ELR (cell line): ENCODE data around the gene FAM107B.

Source experiments
- DNase-seq: peaks from one replicate; pipeline ENCODE4 v3.0.0-alpha.2; 2015; ENCODE audit warnings: low read depth

FAM107B gene

DNA sequence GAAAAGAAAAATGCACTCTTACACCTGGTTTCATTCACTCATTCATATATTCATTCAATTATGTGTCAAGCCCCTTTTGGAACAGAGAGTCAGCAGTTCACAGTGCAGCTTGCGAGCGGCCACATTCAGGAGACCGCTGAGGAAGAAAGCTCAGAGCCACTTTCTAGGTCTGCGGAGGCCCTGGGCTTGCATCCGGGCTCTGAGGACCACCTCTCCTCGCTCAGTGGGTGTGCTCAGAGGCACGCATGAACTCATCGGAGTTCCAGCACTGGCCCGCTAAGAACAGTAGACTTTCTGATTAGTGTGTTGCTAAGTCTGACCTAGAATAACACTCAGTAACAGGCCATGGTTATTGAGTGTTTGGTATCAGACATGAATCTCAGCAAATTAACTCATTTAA lies 1.8 kb upstream of the FAM107B start:
- no peak for DNase-seq

DNA sequence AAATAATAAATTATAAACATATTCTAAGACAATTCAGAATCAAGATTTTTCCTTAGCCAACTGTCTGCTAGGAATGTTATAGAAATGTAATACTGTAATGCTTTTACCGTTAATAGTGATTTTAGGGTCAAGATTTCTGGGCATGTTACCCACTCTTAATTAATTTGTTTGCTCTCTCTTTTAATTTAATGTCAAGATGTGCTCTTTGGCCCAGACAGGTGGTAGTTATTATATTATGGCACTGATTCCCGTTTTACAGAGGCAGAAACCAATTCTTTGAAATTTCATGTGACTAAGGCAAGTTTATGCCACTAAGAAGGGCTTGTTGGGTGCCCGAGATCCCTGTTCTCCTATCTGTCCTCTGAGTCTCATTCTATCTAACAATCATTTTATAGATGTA lies 959 bp upstream of the FAM107B start:
- no peak for DNase-seq

DNA sequence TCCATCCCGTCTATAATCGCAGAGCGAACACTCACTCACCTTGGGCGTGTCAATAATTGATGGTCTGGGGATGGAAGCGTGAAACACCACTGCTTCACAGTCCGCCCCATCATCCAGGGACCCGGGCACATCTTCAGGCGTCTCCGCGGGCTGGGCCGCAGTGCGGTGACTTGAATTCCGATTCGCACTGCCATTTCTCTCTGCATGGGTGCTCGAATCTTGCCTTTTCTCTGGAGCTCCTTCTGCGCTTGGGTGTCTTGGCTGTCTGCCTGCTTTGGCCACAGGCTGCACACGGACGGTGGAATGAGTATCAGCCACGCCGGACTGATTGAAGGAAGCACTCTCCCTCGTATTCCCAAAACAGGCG lies 500 bp downstream of the FAM107B start:
- DNase-seq, result no peak

DNA sequence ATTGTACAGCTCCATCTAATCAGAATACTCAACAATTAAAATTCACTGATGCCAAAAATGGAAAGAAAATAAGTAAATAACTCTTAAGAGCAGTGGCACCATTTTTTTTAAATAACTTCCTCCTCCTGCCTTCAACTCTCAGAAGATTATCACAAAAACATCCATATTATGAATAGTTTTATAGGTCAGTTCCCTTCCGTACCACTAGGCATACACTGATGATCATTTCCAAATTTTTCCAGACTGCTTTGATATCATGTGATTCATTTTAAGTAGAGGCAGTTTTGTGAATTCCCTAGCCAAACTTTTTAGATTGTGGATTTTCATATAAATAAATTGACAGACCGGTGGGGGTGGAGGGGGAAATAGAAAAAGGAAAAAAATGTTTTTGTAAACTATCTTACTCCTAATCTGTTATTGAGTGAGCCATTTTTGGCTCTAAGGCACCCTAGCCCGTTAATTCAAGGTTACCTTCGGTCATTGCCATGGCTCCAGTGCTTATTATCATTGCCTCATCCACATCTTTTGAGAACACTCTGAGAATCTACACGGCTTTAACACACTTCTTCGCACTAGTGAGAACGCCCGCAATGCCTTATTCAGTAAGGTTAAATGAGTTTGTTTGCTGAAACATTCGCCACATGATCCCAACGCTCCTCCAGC lies 1.0 kb downstream of the FAM107B start:
- no peak for DNase-seq

DNA sequence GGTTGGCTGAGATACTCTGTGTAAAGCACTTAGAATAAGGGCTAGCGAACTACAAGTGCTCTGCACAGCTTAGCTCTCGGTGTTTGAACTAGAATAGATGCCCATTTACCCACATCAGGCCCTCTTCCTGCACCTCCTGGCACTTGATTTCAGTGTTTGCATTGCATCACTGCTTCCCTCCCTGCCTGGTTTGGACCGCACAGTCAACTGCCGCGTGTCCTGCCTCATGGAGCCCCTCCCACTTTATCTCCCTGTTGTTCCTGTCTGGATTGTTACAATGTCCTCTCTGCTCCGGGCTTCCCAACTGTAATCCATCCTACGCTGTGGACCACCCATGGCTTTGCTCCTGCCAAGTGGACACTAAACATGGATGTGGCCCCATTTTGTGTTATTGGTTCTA lies 2.3 kb downstream of the FAM107B start:
- DNase-seq, result no peak

DNA sequence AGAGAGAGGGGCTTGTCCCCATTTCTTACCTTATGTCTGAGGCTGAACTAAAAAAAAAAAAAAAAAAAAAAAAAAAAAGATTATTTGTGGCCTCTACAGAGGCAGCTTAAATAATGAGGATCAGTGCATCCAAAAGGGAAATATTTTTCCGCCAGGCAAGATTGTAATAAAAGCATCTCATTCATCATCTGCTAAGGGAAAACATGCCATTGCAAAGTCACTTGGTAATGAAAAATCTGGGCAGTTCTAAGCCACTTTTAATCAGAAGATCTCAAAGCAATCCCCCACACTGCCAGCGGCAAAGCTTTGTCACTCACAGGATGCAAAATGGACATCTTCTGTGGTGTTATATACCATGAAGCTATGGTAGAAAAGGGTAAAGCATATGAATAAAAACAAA lies 3.8 kb downstream of the FAM107B start:
- DNase-seq, result no peak

DNA sequence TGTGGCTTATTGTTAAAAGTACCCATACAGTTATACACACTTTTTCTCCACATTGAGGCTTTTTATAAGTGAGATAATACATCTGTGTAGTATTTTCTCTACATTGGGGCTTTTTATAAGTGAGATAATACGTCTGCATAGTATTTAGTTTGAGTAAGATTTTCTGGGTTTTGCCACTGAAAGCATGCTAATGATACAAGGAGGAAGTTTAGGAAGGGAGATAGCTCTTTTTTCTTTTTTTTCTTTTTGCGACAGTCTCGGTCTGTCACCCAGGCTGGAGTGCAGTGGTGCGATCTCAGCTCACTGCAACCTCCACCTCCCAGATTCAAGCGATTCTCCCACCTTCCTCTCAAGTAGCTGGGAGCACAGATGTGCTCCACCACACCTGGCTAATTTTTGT lies 13.3 kb downstream of the FAM107B start:
- DNase-seq, result no peak

DNA sequence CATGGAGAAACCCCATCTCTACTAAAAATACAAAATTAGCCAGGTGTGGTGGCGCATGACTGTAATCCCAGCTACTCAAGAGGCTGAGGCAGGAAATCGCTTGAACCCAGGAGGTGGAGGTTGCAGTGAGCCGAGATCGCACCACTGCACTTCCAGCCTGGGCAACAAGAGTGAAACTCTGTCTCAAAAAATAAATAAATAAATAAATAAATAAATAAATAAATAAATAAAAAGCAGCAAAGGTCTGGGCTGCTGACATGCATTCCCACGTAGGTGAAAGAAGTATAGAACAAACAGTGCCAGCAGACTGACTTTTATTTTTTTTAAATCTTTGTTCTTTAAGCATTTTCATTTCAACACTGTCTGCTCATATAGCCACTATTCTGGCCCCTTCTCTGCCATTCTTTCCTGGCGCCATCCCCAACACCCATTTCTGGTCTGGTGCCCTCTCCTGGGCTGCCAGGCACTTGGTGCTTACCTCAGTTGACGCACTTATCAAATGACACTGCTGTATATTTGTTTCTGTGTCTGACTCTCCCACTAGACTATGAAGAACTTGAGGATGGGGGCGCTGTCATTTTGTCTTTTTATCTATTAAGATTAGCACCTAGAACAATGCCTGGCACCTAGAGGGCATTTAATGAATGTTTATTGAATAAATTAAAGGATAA lies 15.6 kb downstream of the FAM107B start:
- DNase-seq, result peak; percentile 8

DNA sequence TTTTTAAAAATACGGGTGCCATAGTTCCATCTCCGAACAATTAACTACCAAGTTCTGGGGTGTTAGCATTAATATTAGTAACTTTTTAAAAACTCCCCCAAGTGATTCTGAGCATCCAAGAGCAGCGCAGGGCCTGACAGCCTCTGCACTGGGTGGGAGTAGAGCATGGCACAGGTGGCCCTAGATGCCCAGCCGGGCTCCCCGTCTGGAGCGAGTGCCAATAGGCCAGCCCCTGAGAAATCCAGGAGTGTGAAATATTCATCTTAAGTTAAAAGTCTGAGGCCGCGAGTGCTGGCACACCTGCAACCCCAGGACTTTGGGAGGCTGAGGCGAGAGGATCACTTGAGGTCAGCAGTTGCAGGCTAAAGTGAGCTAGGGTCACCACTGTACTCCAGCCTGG lies 16.2 kb downstream of the FAM107B start:
- no peak for DNase-seq

DNA sequence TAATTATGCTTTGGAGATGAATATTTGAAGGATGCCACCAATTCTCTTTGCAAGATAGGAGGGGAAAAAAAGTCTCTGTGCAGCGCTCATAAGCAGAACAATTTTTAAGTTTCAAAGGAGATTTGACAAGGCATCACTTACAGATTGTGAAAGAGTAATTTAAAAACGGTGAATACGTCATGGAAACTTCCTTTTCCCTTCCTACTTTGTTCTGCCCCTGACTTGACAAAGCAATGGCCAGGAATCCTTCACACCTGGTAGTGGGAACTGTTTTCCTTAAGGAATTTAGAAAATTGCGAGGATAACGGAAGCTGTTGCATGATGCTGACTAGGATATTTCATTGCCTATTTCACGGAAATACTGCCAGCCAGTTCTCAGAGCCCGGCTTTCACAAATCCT lies 16.7 kb downstream of the FAM107B start:
- DNase-seq, result no peak

DNA sequence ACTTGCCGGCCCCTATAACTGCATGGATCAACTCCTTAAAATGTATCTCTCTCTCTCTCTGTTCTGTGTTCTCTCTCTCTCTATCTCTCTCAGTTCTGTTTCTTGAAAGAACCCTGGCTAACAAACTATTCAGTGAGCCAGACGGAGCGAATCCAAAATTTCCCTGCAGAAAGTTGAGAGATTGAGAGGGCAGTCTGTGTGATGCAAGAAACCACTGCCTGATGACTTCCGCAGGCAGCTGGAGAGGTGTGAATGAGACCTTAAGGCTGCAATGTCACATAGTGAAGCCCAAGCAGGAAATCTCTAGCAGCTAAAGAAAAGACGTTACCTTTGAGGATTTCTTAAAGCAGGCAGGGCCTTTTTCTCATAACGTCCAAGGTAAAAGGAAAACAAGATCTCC lies 17.3 kb downstream of the FAM107B start:
- no peak for DNase-seq

DNA sequence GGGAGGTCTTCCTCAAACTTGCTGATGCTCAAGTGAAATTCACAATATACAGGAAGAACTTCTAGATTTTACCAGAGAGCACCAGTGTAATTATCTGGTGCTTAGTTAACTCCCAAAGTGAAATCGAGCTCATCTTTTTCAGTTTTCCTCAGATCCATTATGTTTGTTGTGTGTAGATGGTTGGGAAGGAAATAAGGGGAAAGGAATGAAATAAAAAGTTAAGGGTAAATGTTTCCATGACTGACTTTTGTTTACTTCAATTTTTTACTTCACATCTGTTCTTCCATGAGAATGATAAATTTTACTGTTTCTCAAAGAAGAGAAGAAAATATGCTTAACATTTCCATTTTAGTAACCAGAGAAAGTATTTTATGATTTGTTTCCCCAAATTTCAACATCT lies 21.3 kb downstream of the FAM107B start:
- DNase-seq, result no peak

DNA sequence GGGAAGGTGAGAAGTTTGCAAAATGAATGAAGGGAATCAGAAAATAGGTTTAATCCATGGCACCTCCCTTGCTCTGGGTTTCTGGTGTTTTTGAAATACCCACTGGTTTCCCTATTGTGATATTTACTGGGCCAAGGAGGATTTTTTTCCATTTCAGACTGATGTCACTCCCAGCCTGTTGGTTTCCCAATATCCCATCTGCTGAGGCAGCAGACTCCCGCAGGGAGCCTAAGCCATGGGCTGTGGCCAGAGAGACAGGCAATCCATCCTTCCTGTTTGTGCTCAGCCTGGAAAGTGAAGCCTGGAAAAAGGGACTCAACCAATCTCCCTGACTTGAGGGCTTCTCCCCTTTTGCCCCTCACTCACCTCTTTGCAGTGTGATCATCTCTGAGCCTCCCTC lies 22.8 kb downstream of the FAM107B start:
- peak; percentile 6 for DNase-seq

DNA sequence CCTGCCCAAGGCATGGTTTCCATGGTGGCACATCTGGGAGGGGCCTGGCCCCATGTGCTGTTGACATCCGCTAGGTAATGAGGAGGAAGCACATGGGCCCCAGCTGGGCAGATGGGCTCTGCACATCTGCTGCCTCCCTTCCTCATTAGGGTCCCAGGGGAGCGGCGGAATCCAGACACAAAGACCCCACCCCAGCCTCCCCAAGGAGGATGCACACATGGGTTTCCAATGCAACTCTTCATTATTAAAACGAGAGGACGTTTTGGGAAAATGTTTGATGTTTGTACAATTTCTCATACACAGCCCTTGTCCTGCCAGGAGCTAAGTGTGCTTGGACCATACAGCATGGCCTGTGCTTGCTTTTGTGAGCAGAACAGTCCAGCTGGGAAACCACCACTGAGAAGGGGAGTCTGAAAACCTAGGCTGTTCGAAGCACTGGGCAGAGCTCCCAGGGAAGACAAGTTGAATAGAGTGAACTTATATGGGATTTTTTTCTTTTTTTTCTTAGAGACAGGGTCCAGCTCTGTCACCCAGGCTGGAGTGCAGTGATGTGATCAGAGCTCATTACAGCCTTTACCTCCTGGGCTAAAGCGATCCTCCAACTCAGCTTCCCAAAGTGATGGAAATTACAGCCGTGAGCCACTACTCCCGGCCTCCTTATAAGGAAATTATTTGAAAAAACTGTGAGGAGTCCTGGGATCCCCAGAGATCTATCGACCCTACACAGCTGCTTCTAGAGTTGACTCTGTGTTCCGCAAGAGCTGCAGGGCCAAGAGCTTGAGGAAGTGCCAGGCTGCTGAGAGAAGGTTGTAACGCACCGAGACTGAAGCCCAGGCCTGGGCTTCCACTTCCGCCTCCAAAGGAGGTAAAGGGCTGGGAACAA lies 23.4 kb downstream of the FAM107B start:
- no peak for DNase-seq

DNA sequence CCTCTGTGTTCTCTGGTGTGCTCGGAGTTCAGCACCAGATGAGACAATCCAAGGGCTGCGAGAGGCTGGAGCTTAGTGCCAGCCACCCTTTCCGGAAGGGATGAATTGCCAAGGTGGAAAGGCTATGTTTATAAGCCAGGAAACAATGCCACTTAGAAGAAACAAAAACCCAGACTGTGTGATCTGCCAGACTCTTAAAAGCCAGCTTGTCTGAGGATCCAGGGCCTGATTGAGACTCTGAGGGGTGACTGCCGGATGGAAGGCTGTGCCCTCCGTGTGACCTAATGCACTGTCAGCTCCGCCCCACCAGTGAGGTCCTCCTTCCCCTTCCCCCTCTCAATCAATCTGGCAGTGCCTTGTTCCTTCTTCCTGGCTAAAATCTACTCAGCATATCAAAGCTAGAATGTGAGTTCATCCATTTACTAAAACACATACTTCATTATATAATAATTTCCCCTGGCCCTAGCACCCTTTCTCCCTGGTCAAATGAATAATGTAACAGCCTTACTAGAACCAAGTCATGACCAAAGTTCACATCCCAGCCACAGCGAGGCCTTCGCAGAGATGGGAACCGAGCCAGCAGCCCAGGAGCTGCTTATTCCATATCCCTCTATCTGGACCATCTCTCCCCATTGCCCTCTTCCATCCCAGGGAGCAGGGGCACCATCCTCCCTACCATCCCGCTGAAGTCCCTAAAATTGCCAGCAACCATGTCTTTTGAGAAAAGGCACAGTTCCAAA lies 25.5 kb downstream of the FAM107B start:
- no peak for DNase-seq

DNA sequence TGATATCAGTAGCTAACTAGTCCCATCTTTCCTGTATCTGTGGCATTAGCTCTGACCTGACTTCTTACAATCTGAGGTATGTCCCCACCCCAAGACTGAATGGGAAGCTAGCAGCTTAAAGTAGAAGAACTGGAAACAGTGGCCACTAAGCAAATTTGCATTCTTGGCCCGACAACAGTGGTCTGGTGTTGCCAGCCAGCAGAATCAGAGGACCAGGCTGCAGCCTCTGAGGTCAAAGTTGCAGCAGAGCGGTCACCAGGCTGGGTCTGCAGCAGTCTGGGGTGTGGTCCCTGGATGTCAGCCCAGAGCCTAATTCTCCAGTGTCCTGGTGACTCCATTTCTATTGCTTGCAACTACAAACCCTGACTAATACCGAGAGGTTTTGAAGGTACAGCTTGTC lies 26.3 kb downstream of the FAM107B start:
- no peak for DNase-seq

DNA sequence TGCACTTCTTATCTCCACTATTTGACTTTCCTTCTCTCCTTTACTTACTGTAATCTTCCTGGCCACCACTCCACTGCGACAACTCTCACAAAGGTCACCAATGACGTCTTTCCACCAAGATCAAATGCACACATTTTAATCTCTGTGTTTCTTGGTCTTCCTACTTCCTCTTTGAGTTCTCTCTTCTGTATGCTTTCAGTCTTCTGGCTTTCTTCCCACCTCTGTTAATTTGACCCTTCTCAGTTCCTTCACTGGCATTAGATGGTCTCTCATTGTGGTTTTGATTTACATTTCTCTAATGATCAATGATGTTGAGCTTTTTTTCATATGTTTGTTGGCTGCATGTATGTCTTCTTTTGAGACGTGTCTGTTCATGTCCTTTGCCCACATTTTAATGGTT lies 31.9 kb downstream of the FAM107B start:
- no peak for DNase-seq

DNA sequence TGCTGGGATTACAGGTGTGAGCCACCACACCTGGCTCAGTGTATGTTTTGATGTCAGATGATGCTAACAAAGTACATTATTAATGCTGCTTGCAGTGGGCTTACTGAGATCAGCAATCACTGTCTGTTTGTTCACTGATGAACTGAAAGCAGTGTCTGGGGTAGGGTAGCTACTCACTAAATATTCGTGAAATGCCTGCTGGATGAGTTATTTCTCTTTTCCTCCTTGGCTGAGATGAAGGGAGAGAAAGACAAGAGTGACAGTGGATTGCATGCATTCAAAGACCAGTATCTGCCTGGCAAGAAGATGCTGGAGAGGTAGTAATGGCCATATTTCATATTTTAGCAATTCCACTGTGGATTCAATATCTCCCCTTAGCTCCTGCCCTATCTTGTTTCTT lies 32.3 kb downstream of the FAM107B start:
- DNase-seq, result no peak

DNA sequence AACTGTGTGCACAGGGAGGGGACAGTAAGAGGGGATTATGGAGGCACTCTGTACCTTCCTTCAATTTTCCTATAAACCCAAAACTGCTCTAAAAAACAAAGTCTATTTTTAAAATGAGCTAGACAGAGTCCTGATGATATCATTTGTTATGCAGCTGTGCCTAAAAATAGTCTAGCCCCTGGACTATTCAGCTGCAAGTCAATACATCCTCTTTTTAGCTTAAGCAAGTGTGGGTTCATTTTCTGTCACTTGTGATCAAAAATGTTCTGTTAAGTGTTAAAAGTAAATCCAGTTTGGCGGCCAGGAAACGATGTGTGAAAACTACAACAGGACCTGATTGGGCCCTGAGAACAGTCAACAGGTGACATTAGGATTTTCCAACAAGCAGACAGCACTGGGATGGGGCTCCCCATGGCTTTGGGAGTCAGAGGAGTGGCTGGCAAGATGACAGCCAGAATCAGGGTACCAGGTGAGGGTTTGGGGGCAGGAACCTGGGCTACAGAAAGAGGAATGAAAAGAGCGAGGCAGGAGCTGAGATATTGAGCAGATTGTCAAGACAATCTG lies 33.9 kb downstream of the FAM107B start:
- no peak for DNase-seq

DNA sequence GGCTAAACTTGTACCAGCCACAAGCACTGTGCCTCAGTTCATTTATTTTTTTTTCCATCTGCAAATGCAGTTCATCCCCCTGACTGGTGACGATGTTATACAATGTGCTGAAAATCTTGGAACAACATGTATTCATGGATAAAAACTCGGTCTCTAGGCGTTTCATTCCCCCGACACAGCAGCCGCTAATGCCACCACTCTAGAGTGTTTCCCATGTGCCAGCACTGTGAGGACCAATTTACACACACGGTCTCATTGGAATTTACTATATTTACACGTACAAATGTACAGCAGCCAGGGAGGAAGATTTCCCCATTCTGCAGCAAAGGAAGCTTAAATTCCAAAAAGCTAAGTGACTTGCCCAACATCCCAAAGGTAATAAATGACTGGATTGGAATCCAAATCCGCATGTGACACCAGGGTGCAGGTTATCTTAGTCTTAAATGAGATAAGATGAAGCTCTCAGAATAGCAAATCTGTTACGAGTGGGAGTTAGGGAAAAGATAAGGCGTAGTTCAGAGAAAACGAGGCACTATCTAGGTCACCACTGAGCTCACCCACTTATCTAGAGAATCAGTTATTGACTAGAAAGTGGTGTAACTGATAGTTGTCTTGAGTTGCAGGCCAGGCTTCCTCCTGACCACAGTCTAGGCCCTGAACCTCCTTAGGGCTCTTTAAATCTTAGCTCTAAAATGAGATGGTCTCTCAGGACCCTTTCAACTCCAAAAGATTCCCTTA lies 36.7 kb downstream of the FAM107B start:
- DNase-seq, result no peak

DNA sequence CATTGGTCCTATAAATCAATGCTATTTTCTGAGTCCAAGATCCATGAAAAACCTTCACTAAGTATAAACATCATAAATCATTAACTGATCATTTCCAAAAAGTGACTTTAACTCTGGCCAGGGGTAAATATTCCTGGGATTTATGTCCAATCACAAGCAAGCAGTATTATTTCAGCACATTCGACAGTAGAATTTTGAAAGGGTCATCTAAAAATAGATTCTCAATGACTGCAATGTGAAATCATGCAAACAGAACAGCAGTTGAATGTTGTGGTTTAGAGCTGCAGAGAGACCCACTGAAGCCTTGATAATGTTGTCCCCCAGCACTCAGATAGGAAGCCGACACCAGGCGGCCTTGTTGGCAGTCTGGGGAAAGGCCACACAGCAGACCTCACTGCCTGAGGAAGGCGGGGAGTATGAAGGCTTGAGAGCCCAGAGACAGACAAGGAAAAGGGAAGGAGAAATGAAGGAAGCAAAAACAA lies 38.1 kb downstream of the FAM107B start:
- DNase-seq, result no peak
